Measurements from ENCODE around the gene OR51D1.

OR51D1 gene, protein sequence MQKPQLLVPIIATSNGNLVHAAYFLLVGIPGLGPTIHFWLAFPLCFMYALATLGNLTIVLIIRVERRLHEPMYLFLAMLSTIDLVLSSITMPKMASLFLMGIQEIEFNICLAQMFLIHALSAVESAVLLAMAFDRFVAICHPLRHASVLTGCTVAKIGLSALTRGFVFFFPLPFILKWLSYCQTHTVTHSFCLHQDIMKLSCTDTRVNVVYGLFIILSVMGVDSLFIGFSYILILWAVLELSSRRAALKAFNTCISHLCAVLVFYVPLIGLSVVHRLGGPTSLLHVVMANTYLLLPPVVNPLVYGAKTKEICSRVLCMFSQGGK

DNA sequence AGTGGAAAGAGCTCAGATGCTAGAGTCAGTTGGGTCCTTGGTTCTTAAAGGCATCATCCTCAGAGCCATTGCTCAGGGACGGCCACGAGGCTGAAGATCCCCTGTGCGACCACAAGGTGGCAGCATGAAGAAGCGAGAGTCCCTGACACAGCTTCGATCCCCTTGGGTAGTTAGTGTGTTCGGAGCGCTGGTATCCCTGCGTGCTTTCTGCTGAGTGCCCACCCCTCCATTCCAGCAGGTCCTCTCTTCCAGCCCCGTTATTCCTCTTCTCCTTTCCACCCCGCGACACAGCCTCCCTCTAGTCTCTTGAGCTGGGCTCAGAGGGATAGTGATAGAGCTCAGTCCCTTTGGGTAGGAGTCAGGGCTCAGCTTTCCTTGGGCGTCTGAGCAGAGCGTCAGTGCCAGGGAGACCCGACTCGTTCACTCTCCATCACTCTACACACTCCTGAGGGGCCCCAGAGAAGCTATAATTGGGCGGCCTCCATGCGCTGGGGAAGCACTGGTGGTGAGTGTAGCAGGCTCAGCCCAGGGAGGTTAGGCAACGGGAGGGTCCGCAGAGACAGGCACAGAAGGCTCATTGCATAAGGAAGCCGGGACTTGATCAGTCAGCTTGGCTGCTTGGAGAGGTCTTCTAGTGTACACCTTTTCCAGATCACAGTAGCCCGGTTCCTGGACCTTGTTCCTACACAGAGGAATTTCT, at the start of gene OR51D1:
Gene OR51D1, plus strand, starts transcription at position 516 of the 700 bp plus-strand sequence. CDS start 2,314 bp downstream, outside the sequence.
- Histone ChIP-seq H3K4me1 (ENCODE audit: insufficient read depth, low read length) (peaks cover 4% of the 10 kb centered on the region), H3K27ac (ENCODE audit: low read depth, low read length) (no peak within 1 kb of the TSS), H3K27me3 (ENCODE audit: control insufficient read depth in 1 of 2, insufficient read depth in 2 of 2, low read length in 2 of 2) (no peaks in the 10 kb centered on the region), H3K9ac (ENCODE audit: low read length) (no peak within 1 kb of the TSS), H3K9me3 (ENCODE audit: low read length) (no peaks in the 10 kb centered on the region), H3K36me3 (ENCODE audit: insufficient read depth, low read length) (no peaks in the 10 kb centered on the region), H3K4me3 (ENCODE audit: low read depth in 1 of 2, low read length in 2 of 2) (peak within 1 kb of the TSS; percentile 26 to 60)

DNA sequence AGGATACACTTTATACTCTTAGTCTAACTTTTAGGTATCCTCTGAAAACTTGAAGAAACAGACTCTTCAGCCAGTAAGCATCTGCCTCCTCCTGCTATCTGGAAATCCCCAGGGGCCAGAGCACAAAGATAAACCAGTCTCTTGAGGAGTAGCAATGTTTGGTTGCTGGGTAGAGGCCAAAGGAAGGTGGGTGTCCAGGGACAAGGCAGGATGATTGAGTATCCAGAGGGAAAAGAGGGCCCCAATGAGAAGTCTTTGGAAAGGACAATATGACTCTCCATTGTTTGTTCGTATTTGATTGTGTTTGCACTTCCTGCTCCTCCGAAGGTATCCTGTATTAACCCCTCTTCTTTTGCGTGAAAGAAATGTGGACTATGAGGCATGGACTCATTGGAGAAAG, 48.3 kb upstream of the OR51D1 start:
- no peak overlapping the region for H3K27ac ChIP-seq (ENCODE audit: low read depth, low read length)
- H3K4me1 ChIP-seq (ENCODE audit: insufficient read depth, low read length): no peaks in the 10 kb centered on the region
- H3K9me3 ChIP-seq (ENCODE audit: low read length): no peaks in the 10 kb centered on the region
- H3K4me3 ChIP-seq (ENCODE audit: low read depth in 1 of 2, low read length in 2 of 2): no peak overlapping the region
- H3K36me3 ChIP-seq (ENCODE audit: insufficient read depth, low read length): no peaks in the 10 kb centered on the region
- H3K9ac ChIP-seq (ENCODE audit: low read length): no peak overlapping the region
- no peaks in the 10 kb centered on the region for H3K27me3 ChIP-seq (ENCODE audit: control insufficient read depth in 1 of 2, insufficient read depth in 2 of 2, low read length in 2 of 2)

DNA sequence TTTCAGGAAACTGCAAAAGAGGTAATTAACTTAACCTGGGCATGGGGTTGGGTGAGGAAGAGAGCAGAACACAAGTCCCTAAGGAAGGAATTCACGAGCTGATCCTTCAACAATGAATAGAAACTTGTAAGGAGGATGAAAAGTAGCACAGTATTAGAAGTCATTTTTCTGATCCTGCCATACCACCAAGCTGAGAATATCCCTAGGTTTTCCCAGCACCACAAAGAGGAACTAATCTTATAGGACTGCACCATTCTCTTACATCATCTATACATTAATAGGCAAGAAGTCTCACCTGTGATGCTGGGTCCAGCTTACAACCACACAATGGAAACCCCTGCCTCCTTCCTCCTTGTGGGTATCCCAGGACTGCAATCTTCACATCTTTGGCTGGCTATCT, 43.5 kb upstream of the OR51D1 start, which contains the start of gene OR52I1:
Gene OR52I1, plus strand, starts transcription at position 301 of the 400 bp plus-strand sequence. Its CDS starts 0 bp downstream, at position 301.
- Histone ChIP-seq H3K27ac (ENCODE audit: low read depth, low read length) (no peak within 1 kb of the TSS), H3K4me3 (ENCODE audit: low read depth in 1 of 2, low read length in 2 of 2) (no peak within 1 kb of the TSS), H3K27me3 (ENCODE audit: control insufficient read depth in 1 of 2, insufficient read depth in 2 of 2, low read length in 2 of 2) (no peaks in the 10 kb centered on the region), H3K9me3 (ENCODE audit: low read length) (no peaks in the 10 kb centered on the region), H3K4me1 (ENCODE audit: insufficient read depth, low read length) (no peaks in the 10 kb centered on the region), H3K36me3 (ENCODE audit: insufficient read depth, low read length) (no peaks in the 10 kb centered on the region), H3K9ac (ENCODE audit: low read length) (no peak within 1 kb of the TSS)

DNA sequence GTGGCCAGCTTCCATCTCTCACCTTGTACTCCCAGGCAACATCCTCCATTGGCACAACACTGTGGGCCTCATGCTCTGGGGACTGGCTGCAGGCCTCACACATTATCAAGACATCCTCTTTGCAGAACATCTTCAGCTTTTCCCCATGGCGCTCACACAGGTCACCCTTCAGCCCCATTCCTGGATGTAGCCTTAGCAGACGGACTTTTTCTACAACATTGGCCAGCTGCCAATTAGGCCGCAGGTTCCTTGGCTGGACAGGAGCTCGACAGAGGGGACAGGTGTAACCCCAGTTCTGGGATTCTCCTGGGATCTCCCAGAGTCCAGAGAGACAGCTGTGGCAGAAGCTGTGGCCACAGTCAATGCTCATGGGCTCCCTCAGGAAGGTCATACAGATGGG, 32.2 kb upstream of the OR51D1 start:
- Histone ChIP-seq H3K36me3 (ENCODE audit: insufficient read depth, low read length) (peaks cover 48% of the 10 kb centered on the region), H3K4me1 (ENCODE audit: insufficient read depth, low read length) (peaks cover 16% of the 10 kb centered on the region), H3K9ac (ENCODE audit: low read length) (no peak overlapping the region), H3K27me3 (ENCODE audit: control insufficient read depth in 1 of 2, insufficient read depth in 2 of 2, low read length in 2 of 2) (no peaks in the 10 kb centered on the region), H3K4me3 (ENCODE audit: low read depth in 1 of 2, low read length in 2 of 2) (no peak overlapping the region), H3K27ac (ENCODE audit: low read depth, low read length) (no peak overlapping the region), H3K9me3 (ENCODE audit: low read length) (no peaks in the 10 kb centered on the region)

DNA sequence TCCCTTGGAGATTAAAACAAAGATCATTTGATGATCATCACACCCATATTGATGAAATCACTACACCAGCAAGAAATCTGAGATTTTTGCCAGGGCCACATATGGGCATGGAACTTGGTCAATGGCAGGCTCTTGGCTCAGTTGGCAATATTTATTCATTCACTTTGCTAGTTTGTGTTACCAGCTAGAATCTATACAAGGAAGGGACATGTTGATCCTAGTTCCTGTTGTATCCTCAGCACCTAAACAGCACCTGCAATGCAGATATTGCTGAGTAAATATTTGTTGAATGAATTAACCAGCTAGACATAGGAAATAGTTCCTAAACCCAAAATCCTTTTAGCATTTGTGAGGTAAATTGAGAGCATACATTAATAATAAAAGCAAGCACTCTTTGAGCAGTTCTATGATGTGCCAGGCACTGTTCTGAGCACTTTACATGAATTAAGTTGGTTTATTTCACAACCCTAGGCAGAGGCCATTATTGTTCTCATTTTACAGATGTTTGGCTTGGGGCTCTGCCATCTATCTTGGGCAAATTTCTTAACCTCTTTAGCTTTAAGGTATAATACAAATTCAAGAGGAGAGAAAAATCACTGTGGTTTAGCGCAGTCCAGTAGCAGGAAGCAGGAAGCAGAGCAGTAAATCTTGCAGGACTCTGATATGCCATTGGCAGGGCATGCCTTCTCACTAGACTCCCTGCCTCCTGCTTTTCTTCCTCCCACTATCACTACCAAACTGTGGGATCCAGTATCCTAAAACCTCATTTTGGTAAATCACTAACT, 30.9 kb upstream of the OR51D1 start:
- Histone ChIP-seq H3K4me3 (ENCODE audit: low read depth in 1 of 2, low read length in 2 of 2) (peak overlapping the region in 1 of 2 donors; percentile 55), H3K27me3 (ENCODE audit: control insufficient read depth in 1 of 2, insufficient read depth in 2 of 2, low read length in 2 of 2) (no peaks in the 10 kb centered on the region), H3K27ac (ENCODE audit: low read depth, low read length) (no peak overlapping the region), H3K4me1 (ENCODE audit: insufficient read depth, low read length) (peaks cover 16% of the 10 kb centered on the region), H3K9ac (ENCODE audit: low read length) (no peak overlapping the region), H3K9me3 (ENCODE audit: low read length) (no peaks in the 10 kb centered on the region), H3K36me3 (ENCODE audit: insufficient read depth, low read length) (peaks cover 34% of the 10 kb centered on the region)

DNA sequence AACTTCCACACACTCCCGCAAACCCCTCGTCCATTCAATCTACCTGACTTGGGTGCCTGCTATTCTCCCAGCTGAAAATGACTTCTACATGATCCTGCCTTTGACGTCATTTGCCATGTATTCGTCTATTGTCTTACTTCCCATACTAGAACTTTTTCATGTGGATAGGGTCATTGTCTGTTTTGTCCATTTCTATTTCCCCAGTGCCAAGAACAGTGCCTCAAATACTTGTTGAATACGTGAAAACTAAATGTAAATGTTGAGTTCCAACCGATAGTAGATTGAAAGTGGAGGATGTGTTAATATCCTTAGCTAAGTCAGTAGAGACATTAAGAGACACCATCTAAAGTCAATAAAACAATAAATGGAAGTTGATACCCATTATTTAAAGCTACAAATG, 30.2 kb upstream of the OR51D1 start:
- peaks cover 16% of the 10 kb centered on the region for H3K4me1 ChIP-seq (ENCODE audit: insufficient read depth, low read length)
- H3K27ac ChIP-seq (ENCODE audit: low read depth, low read length): no peak overlapping the region
- no peaks in the 10 kb centered on the region for H3K9me3 ChIP-seq (ENCODE audit: low read length)
- H3K36me3 ChIP-seq (ENCODE audit: insufficient read depth, low read length): peaks cover 27% of the 10 kb centered on the region
- H3K9ac ChIP-seq (ENCODE audit: low read length): peak overlapping the region; percentile 37
- no peaks in the 10 kb centered on the region for H3K27me3 ChIP-seq (ENCODE audit: control insufficient read depth in 1 of 2, insufficient read depth in 2 of 2, low read length in 2 of 2)
- peak overlapping the region; percentile 51 to 55 for H3K4me3 ChIP-seq (ENCODE audit: low read depth in 1 of 2, low read length in 2 of 2)

DNA sequence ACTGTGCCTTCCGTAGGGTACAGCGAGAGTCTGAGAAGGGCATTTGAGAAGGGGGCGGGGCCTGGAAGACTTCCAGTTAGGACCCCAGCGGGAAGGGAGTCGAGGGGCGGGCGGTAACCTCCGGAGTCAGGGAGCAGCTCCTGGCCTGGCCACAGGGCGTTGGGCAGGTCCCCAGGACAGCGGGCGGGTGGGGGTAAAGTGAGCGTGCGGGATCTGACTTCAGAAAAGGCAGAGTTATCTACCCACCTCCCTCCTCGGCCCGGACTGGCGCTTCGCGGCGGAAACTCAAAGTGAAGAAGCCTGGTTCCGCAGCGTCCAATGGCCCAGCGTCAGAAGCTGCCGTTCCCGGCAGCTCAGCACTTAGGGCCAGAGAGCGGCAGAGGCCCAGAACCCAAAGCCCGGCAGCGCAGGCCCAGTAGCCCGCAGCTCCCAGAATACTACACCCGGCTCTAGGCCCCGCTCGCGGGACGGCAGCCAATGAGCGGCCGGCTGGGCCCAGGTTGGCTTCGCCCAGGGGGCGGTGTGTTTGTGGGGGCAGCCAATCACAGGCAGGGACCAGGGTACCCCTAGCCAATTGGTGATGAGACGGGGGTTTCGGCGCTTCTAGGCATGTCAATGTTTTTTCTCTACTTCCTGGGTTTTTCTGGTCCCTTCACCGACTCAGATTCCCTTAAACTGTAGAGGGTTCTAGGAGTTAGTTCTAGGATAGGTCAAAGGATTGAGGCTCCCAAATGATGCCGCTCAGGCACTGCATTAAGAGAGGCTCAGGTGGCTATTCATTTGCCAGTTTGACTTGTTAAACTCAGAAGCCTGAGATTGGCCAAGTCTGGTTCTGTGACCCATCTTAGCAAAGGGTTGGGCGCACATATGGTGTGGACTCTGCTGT, 29.3 kb upstream of the OR51D1 start, which contains the start of gene TRIM68:
Gene TRIM68, minus strand, starts transcription at position 451 of the 886 bp plus-strand sequence. CDS start 2,727 bp downstream, outside the sequence.
- Histone ChIP-seq H3K27ac (ENCODE audit: low read depth, low read length) (peak within 1 kb of the TSS; percentile 66), H3K9me3 (ENCODE audit: low read length) (no peaks in the 10 kb centered on the region), H3K9ac (ENCODE audit: low read length) (peak within 1 kb of the TSS; percentile 37), H3K36me3 (ENCODE audit: insufficient read depth, low read length) (peaks cover 19% of the 10 kb centered on the region), H3K4me1 (ENCODE audit: insufficient read depth, low read length) (peaks cover 16% of the 10 kb centered on the region), H3K4me3 (ENCODE audit: low read depth in 1 of 2, low read length in 2 of 2) (peak within 1 kb of the TSS; percentile 51 to 55), H3K27me3 (ENCODE audit: control insufficient read depth in 1 of 2, insufficient read depth in 2 of 2, low read length in 2 of 2) (no peaks in the 10 kb centered on the region)

DNA sequence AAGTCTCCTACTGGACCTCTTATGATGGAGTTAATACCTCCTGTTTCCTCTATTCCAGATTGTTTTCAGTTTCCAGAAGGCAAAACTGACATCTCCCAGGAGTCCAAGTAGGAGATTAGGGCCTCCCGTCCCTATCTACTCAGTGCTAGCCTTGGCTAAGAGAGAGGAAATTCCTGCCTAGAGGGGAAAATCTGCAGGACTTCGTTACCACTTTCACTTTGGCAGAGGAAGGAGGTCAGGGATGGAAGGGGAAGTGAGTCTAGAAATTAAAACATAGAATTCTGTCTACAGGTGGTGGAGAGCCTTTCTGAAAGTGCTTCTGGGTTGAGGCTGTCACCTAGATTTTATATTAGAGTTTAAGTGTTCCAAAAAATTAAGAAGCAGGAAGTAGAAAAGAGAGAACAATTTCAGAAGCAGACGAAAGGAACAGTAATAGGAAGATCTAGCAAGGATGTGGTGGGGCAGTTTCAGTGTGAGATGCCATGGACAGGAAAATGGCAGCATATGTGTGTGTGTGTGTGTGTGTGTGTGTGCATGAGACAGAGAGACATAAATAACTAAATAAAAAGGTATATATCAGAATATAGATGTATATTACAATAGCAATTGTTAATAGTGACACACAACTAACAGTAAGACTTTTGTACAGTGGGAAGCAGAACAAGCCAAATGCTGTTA, 26.9 kb upstream of the OR51D1 start:
- no peak overlapping the region for H3K9ac ChIP-seq (ENCODE audit: low read length)
- no peaks in the 10 kb centered on the region for H3K36me3 ChIP-seq (ENCODE audit: insufficient read depth, low read length)
- no peak overlapping the region for H3K4me3 ChIP-seq (ENCODE audit: low read depth in 1 of 2, low read length in 2 of 2)
- no peak overlapping the region for H3K27ac ChIP-seq (ENCODE audit: low read depth, low read length)
- no peaks in the 10 kb centered on the region for H3K27me3 ChIP-seq (ENCODE audit: control insufficient read depth in 1 of 2, insufficient read depth in 2 of 2, low read length in 2 of 2)
- H3K9me3 ChIP-seq (ENCODE audit: low read length): no peaks in the 10 kb centered on the region
- H3K4me1 ChIP-seq (ENCODE audit: insufficient read depth, low read length): peaks cover 16% of the 10 kb centered on the region

DNA sequence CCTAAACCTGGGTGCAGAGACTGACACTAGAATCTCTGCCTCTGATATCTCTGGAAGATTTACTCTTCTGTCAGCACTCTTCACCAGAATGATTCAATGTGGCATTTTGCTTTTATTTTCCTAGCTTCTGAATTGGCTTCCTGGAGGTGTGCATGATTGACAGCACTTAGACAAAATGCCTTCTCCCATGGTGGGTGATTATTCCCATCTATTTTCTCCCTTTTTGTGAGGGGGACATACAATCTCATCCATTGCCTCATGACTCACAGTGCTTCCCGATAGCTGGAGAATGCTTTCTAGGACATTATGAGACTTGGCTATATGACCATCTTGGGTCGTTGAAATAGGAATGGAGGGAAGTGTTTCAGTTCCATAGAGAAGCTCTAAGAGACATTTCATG, 25.3 kb upstream of the OR51D1 start:
- H3K9me3 ChIP-seq (ENCODE audit: low read length): no peaks in the 10 kb centered on the region

DNA sequence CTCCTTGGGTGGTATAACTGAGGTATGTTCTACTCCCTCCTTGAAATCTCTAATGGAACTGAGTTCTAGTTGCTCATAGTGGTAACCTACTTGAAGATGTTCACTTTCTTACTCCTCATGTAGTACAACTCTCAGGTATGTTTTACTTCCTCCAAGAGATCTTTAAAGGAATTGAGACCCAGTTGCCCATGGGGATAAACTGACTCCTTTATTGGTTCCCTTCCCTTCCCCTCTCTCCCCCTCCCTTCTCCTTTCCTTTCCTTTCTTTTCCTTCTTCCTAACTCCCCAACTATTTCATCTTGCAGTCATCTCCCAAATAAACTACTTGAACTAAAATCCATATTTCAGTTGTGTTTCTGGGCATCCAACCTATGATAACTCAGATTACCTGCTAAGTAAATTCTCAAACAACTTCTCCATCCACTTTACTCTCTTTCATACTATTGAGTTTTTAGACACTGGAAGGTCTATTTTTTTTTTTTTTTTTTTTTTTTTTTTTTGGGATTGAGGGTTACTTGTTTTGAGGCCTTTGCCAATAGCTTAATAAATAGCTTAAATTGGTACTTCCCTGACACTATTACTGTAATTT, 21.3 kb upstream of the OR51D1 start:
- no peaks in the 10 kb centered on the region for H3K36me3 ChIP-seq (ENCODE audit: insufficient read depth, low read length)
- H3K9ac ChIP-seq (ENCODE audit: low read length): no peak overlapping the region
- H3K9me3 ChIP-seq (ENCODE audit: low read length): no peaks in the 10 kb centered on the region
- H3K4me3 ChIP-seq (ENCODE audit: low read depth in 1 of 2, low read length in 2 of 2): no peak overlapping the region
- no peak overlapping the region for H3K27ac ChIP-seq (ENCODE audit: low read depth, low read length)
- H3K27me3 ChIP-seq (ENCODE audit: control insufficient read depth in 1 of 2, insufficient read depth in 2 of 2, low read length in 2 of 2): no peaks in the 10 kb centered on the region
- no peaks in the 10 kb centered on the region for H3K4me1 ChIP-seq (ENCODE audit: insufficient read depth, low read length)

More for the DNA sequence above, 25.3 kb upstream of the OR51D1 start:
- H3K27ac ChIP-seq (ENCODE audit: low read depth, low read length): no peak overlapping the region
- H3K27me3 ChIP-seq (ENCODE audit: control insufficient read depth in 1 of 2, insufficient read depth in 2 of 2, low read length in 2 of 2): no peaks in the 10 kb centered on the region
- no peak overlapping the region for H3K9ac ChIP-seq (ENCODE audit: low read length)
- H3K36me3 ChIP-seq (ENCODE audit: insufficient read depth, low read length): no peaks in the 10 kb centered on the region
- no peak overlapping the region for H3K4me3 ChIP-seq (ENCODE audit: low read depth in 1 of 2, low read length in 2 of 2)
- peaks cover 7% of the 10 kb centered on the region for H3K4me1 ChIP-seq (ENCODE audit: insufficient read depth, low read length)

Measured in muscle layer of colon (tissue), 2 donors.